NT2/D1 (cell line): ENCODE data around the gene ZBTB40.

ENCODE experiments used
- SUZ12 ChIP-seq: IDR thresholded peaks from 2 replicates; pipeline ENCODE4 v1.6.1; 2011; ENCODE audit not compliant: insufficient read length, insufficient read depth; ENCODE audit errors: extremely low read depth
- YY1 ChIP-seq: IDR thresholded peaks from 2 replicates; pipeline ENCODE4 v1.6.1; 2011; ENCODE audit not compliant: insufficient read length, insufficient read depth
- ZNF274 ChIP-seq: IDR thresholded peaks from 2 replicates; pipeline ENCODE4 v1.6.1; 2011; ENCODE audit warnings: mild to moderate bottlenecking, low read depth, low read length

DNA sequence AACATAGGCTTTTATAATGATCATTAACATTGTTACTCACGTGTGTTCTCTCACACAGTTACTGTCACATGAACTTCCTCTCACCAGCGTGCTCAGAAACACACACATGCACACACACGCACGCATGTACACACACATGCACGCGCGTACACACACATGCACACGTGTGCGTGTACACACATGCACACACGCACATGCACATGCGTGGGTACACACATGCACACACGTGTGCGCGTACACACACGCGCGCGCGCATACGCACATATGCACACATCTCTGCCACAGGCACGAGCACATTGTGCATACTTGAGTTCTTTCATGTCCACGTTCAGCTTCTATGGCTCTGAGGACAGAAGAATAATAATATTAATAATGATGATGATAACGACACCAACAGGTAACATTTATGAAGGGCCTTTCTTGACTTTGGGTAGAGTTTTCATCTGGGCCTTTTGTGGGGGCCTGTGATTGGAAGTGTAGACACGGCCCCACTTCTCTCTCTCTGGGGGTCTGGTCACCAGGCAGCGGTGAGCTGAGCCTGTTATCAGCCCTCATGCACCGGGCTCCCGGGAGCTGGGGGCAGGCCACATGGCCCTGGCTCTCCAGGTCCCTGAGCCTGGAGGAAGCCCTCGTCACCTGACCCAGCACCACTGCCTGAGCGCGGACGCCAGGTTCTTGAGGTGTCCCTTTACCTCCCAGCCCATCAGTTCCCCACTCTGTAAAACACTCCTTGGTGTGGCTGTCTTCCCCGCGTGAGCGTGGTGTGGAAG, 118.7 kb downstream of the ZBTB40 start:
- no peak for TF ChIP-seq ZNF274
- TF ChIP-seq YY1, result no peak
- no peak for TF ChIP-seq SUZ12
